HG03469 (cell line): ENCODE data around the gene PARD6G.

ENCODE experiments used
- ATAC-seq: cut with Tn5 transposase; IDR thresholded peaks from one replicate; pipeline ENCODE4 v1.9.1; 2021; ENCODE audit warnings: mild to moderate bottlenecking, moderate library complexity, moderate number of reproducible peaks; ENCODE audit not compliant: unreplicated experiment

PARD6G gene

GRCh38 chr18:80218341-80219227 lies 28.7 kb downstream of the PARD6G start:
- no peak for ATAC-seq

- peak; percentile 59 for ATAC-seq
Observed at GRCh38 chr18:80213182-80213581, 34.1 kb downstream of the PARD6G start.

DNA sequence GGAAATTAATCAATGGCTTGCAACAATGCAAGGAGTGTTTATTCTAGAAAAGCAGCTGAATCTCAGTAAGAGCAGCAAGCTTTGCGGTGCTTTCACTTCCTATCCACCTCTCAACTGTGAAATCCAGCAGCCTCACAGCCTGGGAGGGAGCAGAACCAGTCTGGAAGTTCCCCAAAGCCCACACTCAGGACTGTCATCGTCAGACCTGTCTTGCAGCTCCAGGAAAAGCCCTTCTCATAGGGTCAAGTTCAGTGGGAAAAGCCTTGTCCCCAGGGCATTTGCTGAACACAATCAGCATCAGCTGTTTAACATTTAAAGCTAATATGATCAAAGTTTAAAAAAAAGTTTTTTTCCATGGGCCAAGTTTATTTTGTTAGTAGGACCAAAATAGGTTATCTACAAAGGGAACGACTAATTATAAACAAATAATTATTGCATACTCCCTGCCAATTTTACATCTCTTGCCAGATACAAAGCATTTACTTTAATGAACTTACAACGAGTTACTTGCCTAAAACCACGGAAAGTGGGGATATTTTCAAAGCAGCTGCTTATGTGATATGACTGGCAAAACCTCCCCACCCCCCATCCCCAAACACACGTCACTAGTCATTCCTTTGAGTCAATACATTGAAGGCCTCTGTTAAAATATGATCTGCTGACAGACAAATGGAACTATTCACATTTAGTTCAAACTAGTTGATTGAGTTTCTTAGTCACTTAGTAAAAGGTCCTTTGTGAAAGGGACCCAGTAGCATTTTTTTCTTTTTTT lies 36.8 kb downstream of the PARD6G start:
- no peak for ATAC-seq

DNA sequence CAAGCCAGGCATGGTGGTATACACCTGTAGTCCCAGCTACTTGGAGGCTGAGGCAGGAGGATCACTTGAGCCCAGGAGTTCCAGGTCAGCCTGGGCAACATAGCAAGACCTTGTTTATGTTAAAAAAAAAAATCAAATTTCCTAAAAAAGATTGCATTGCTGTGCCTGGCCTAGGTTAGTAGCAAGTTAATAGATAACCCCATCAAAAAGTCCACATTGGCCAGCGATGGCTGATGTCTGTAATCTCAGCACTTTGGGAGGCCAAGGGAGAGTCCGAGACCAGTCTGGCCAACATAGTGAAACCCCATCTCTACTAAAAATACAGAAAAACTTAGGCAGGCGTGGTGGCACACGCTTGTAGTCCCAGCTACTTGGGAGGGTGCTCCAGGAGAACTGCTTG lies 38.7 kb downstream of the PARD6G start:
- no peak for ATAC-seq

GRCh38 chr18:80205294-80205693 lies 42.0 kb downstream of the PARD6G start:
- ATAC-seq = no peak

- ATAC-seq = no peak
Observed at GRCh38 chr18:80204142-80204541, 43.2 kb downstream of the PARD6G start.

- no peak for ATAC-seq
Observed at GRCh38 chr18:80203249-80203648, 44.1 kb downstream of the PARD6G start.

GRCh38 chr18:80202264-80202998 lies 44.9 kb downstream of the PARD6G start:
- ATAC-seq = peak; percentile 90

DNA sequence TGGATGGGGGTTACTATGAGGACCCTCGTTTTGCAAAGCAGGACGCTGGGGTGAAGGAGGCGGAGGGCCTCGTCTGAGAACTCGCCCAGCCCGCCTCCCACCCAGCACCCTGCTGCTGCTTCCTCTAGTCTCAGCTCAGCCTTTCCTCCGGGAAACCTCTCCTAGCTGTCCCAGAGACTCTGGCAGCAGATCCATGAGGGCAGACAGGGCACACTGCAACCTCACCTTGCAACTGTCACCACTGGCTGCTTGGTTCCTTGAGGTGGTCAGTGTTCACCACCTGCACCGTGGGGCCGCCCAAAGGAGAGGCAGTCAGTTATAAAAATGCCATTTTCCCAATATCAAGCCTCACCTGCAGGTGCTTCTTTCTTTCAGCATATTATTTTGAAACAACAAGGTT lies 45.6 kb downstream of the PARD6G start:
- no peak for ATAC-seq

DNA sequence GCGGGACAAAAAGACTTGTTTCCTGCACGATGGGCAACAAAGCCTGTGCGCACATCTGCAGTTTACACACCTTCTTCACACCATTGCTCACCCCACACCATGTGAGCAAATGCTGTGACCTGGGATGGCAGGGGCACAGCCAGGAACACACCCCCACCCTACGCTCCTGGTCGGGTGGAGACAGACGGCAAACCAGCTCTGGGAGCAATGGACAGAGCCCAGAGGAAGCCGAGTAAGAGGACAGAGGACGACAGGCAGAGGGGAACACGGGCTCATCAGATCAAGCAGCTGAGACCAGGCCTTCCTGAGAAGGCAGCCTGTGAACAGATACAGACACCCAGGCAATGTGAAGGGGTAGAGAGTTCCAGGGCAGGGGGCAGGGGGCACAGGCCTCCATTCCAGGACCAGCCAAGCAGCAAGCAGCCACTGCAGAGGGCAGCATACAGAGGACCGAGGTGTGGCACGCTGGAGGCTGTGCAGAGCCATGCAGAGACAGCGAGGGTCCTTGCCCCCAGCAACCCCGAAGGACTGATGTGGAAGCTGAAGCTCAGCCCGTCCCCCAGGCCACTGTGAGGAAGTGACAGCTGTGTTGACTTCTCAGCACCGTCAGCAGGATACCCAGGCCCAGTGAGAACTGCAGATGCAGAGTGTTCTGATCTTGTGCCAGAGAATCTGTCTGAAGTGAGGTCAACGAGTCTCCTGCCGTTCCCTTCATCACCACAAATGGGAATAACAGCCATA lies 46.2 kb downstream of the PARD6G start:
- no peak for ATAC-seq

- ATAC-seq = no peak
Observed at GRCh38 chr18:80200171-80200931, 47.0 kb downstream of the PARD6G start.

DNA sequence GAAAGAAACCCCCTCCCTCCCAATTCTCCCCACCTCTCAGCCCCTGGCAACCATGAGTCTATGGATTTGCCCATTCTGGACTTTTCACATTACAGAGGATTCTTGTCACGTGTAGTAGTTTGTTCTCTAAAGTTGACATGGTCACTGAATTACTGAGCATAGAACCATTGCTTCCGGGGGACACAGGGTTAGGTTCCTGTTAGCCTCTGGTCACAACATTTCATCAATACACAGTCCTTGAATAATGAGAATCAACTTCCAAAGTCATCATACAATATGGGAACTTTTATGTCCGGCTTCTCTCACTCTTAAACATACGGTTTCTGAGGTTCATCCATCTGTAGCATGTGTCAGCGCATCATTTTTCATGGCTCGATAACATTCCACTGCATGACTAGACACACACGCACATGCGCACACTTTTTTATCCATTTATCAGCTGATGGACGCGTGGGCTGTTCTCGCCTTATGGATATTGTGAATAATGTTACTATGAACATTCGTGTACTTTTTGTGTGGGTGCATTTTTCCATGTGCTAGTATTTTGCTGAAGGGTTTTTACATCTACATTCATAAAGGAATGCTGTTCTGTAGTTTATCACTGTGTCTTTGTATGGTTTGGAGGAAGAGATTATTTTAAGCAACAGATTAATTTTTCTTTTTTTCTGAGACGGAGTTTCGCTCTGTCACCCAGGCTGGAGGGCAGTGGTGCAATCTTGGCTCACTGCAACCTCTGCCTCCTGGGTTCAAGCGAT lies 48.1 kb downstream of the PARD6G start:
- ATAC-seq = no peak

GRCh38 chr18:80198391-80198790 lies 48.9 kb downstream of the PARD6G start:
- ATAC-seq = no peak

DNA sequence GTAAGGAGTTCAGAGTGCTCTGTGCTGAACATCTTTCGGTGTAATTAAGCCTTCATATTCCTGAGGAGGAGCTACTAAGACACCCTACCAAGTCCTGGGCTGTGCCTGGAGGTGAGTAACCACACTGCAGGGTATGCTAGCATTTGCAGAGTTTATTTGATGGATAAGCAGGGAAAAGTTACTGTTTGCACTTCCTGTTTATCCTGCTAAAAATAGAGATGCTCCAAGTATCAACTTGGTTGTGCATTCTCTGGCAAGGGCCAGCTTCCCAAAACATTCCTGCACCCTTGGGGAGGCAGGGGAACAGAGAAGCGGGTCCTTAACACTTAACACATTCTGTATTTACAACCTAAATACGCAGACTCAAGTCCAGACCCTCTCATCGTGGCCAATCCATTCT lies 49.8 kb downstream of the PARD6G start:
- ATAC-seq = no peak

DNA sequence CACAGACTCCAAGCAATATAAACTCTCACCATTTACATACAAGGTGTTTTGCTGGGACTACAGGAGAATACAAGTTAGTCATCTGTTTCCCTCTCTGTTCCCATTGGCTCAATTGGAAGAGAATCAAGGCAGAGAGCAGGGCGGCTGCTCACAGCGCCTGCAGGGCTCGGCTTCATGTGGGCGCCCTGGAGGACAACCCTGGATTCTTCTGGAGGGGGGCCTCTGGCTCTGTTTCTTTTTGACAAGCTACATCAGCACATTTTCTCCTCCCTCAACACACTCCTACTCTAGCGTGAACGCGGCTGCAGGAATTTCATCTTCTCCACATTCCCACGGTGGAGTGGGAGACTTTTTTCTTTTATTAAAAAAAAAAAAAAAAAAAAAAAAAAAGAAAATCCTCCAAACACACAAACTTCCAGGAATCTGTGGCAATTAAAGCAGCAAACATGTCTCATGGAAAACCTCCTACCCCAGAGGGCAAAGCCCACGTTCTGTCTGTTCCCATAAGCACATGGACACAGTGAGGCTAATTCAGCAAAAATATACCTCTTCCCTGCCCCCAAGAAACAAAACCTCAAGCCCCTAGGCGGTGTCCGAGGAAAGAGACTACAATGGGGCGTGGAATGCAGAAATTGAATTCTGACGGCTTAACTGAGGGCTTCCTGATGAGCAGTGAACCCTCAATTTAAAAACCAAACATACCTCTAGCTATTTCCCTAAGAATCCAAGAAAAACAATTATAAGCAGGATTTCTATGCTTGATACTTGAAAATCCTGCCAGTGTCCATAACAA lies 50.6 kb downstream of the PARD6G start:
- ATAC-seq = no peak

GRCh38 chr18:80194874-80195570 lies 52.3 kb downstream of the PARD6G start:
- no peak for ATAC-seq

- no peak for ATAC-seq
Observed at GRCh38 chr18:80193701-80194100, 53.6 kb downstream of the PARD6G start.
